GM15510 (cell line): ENCODE data around the gene SOHLH1.

ENCODE experiments used
- POLR2A ChIP-seq: IDR thresholded peaks from 3 replicates; pipeline ENCODE4 v1.6.1; 2011; ENCODE audit warnings: borderline replicate concordance; ENCODE audit not compliant: insufficient read length; ENCODE audit errors: extremely low read depth

SOHLH1 gene

GRCh38 chr9:135665795-135666189 is 33.5 kb downstream of the SOHLH1 start:
- TF ChIP-seq POLR2A: no peak

GRCh38 chr9:135664801-135665794 is 34.2 kb downstream of the SOHLH1 start:
- TF ChIP-seq POLR2A: no peak

GRCh38 chr9:135664266-135664665 is 35.0 kb downstream of the SOHLH1 start:
- no peak for TF ChIP-seq POLR2A

GRCh38 chr9:135663857-135664256 is 35.4 kb downstream of the SOHLH1 start:
- no peak for TF ChIP-seq POLR2A

- TF ChIP-seq POLR2A: no peak
Measured at GRCh38 chr9:135663451-135663770, 35.9 kb downstream of the SOHLH1 start.

GRCh38 chr9:135662758-135663450 is 36.4 kb downstream of the SOHLH1 start, which contains the start of gene LCN9:
TSS of gene LCN9 (plus strand) at chr9:135663309. CDS start at chr9:135663322, 13 bp downstream.
- no peak for TF ChIP-seq POLR2A

GRCh38 chr9:135661816-135662560 is 37.3 kb downstream of the SOHLH1 start:
- TF ChIP-seq POLR2A: no peak

- no peak for TF ChIP-seq POLR2A
Measured at GRCh38 chr9:135660407-135660806, 38.9 kb downstream of the SOHLH1 start.

GRCh38 chr9:135659252-135659651 is 40.0 kb downstream of the SOHLH1 start:
- TF ChIP-seq POLR2A: no peak

- no peak for TF ChIP-seq POLR2A
Measured at GRCh38 chr9:135657416-135657815, 41.9 kb downstream of the SOHLH1 start.

- TF ChIP-seq POLR2A: no peak
Measured at GRCh38 chr9:135655317-135655716, 44.0 kb downstream of the SOHLH1 start.

- no peak for TF ChIP-seq POLR2A
Measured at GRCh38 chr9:135650408-135650807, 48.9 kb downstream of the SOHLH1 start.

- no peak for TF ChIP-seq POLR2A
Measured at GRCh38 chr9:135649508-135649907, 49.8 kb downstream of the SOHLH1 start.

- TF ChIP-seq POLR2A: no peak
Measured at GRCh38 chr9:135648494-135649410, 50.5 kb downstream of the SOHLH1 start.
